ENCODE results near the gene TEPSIN. TPM values are rescaled to one million over a fixed set of nuclear protein-coding genes. Genes with fewer than 3 reads are reported as not detected.
A peak's percentile ranks its signal among the peaks of the same experiment; 100 is the strongest.

TEPSIN gene
- polyA plus RNA-seq, 1 experiment: 19.4 TPM

DNA sequence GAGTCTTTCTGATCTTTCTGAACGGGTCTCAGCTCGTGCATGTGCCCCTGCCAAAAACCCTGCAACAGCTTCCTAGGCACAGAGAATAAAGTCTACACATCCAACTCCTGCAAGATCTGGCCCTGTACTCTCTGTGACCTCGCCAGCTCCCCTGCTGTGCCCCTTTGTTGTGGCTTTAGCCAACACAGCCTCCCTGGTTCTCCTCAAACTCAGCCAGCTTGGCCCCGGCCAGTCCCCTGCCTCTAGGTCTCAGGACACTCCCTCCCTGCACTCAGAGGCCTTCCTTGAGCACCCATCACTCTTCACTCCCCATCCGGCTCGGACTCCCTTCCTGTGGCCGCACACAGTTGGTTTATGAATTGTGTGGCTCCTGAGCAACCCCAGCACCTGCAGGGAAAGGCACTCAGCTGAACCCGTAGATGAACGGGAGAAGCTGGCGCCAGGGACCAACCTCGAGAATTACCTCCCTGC, 17.4 kb downstream of the TEPSIN start:
- CTCF ChIA-PET: interaction anchor here (1.0 to 1.5 kb wide), 2 partner anchors 21 to 78 kb away, joined by 3 read pairs; no protein-coding TSS in a partner anchor

GRCh38 chr17:81219476-81220180, 19.2 kb downstream of the TEPSIN start:
- ChIA-PET CTCF (interaction anchor here (1.7 kb wide), 1 partner anchor 77 kb away, joined by 4 read pairs; no protein-coding TSS in a partner anchor), POLR2A (no interaction called here)
- Histone ChIP-seq H3K27me3 (ENCODE audit: control insufficient read depth, insufficient read depth, low read length) (no peaks in the 10 kb centered on the region), H3K4me3 (ENCODE audit: low read depth, low read length) (no peak overlapping the region), H3K36me3 (ENCODE audit: control insufficient read depth, insufficient read depth, low read length) (no peaks in the 10 kb centered on the region; the same call in 1 of the 2 replicates)
- DNase-seq (ENCODE audit: low read depth): no peak
- TF ChIP-seq CTCF (IDR thresholded peaks at IDR 0.05; ENCODE audit: insufficient read depth, low read depth, low read length): no peak

More for the DNA sequence above, 17.4 kb downstream of the TEPSIN start:
- TF ChIP-seq CTCF (IDR thresholded peaks at IDR 0.05; ENCODE audit: insufficient read depth, low read depth, low read length): no peak
- Histone ChIP-seq H3K27me3 (ENCODE audit: control insufficient read depth, insufficient read depth, low read length) (no peaks in the 10 kb centered on the region), H3K36me3 (ENCODE audit: control insufficient read depth, insufficient read depth, low read length) (no peaks in the 10 kb centered on the region; the same call in 1 of the 2 replicates), H3K4me3 (ENCODE audit: low read depth, low read length) (peak overlapping the region; percentile 81)
- POLR2A ChIA-PET: no interaction called here
- DNase-seq (ENCODE audit: low read depth): no peak

GRCh38 chr17:81218991-81219390, 19.9 kb downstream of the TEPSIN start:
- POLR2A ChIA-PET: no interaction called here
- CTCF ChIA-PET: interaction anchor here (1.7 kb wide), 1 partner anchor 76 kb away, joined by 4 read pairs; no protein-coding TSS in a partner anchor
- no peak for TF ChIP-seq CTCF (IDR thresholded peaks at IDR 0.05; ENCODE audit: insufficient read depth, low read depth, low read length)
- Histone ChIP-seq H3K36me3 (ENCODE audit: control insufficient read depth, insufficient read depth, low read length) (no peaks in the 10 kb centered on the region; the same call in 1 of the 2 replicates), H3K27me3 (ENCODE audit: control insufficient read depth, insufficient read depth, low read length) (no peaks in the 10 kb centered on the region), H3K4me3 (ENCODE audit: low read depth, low read length) (no peak overlapping the region)
- DNase-seq (ENCODE audit: low read depth): no peak

DNA sequence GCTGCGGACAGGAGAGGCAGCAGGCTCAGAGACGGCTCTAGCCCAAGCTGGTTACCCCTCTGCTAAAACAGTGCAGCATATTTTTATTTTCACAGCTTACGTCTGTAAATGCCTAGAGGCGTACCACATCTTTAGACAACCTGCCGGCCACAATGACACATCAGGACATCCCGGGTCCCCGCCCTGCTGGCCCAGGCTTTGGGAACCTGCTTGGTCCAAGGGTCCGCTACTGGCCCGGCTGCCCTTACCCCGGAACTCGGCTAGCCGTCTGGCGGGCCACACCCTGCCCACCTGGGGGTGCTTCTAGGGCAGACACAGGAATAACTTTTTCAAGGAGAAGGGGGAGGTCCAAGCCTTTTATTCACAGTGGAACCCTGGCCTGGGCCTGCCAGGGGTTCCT, 20.4 kb downstream of the TEPSIN start:
- Histone ChIP-seq H3K4me3 (ENCODE audit: low read depth, low read length) (no peak overlapping the region), H3K36me3 (ENCODE audit: control insufficient read depth, insufficient read depth, low read length) (no peaks in the 10 kb centered on the region; the same call in 1 of the 2 replicates), H3K27me3 (ENCODE audit: control insufficient read depth, insufficient read depth, low read length) (no peaks in the 10 kb centered on the region)
- no peak for TF ChIP-seq CTCF (IDR thresholded peaks at IDR 0.05; ENCODE audit: insufficient read depth, low read depth, low read length)
- ChIA-PET POLR2A (no interaction called here), CTCF (interaction anchor here (1.7 kb wide), 1 partner anchor 76 kb away, joined by 4 read pairs; no protein-coding TSS in a partner anchor)
- no peak for DNase-seq (ENCODE audit: low read depth)

DNA sequence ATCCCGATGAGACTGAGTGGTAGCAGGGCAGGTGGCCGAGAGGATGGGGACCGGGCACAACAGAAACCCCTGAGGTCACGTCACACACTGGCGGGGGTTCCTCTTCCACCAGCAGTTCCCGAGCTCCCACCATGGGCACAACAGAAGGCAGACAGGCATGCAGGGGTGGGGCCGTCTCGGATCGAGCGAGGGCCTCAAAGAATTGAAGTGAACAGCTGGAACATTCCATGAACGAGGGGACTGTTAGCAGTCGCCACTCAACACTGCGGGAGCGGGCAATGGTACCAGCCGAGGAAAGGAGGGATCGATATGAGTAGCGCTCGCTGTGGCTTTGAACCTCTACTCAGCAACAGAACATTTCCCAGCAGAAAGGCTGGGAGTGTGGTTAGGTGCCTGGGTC, 21.4 kb downstream of the TEPSIN start:
- CTCF ChIA-PET: interaction anchor here (0.6 kb wide), 1 partner anchor 16 kb away, joined by 6 read pairs; no protein-coding TSS in a partner anchor
- no peaks in the 10 kb centered on the region; the same call in 1 of the 2 replicates for H3K36me3 ChIP-seq (ENCODE audit: control insufficient read depth, insufficient read depth, low read length)
- H3K4me3 ChIP-seq (ENCODE audit: low read depth, low read length): no peak overlapping the region
- DNase-seq (ENCODE audit: low read depth): no peak
- POLR2A ChIA-PET: no interaction called here
- TF ChIP-seq CTCF (IDR thresholded peaks at IDR 0.05; ENCODE audit: insufficient read depth, low read depth, low read length): no peak
- H3K27me3 ChIP-seq (ENCODE audit: control insufficient read depth, insufficient read depth, low read length): no peaks in the 10 kb centered on the region
